ENCODE data around the gene ADGRG1. TPM values are rescaled to one million over a fixed set of nuclear protein-coding genes. Genes with fewer than 3 reads are reported as not detected.
"Not testable (repeated sequence)": the region's sequence is repeated elsewhere in the genome, so short reads cannot be mapped to it uniquely, and the experiment has no call there.

ADGRG1 gene
- total RNA-seq, 2 experiments from 2014 or later, result 2.2 to 2.9 TPM

DNA sequence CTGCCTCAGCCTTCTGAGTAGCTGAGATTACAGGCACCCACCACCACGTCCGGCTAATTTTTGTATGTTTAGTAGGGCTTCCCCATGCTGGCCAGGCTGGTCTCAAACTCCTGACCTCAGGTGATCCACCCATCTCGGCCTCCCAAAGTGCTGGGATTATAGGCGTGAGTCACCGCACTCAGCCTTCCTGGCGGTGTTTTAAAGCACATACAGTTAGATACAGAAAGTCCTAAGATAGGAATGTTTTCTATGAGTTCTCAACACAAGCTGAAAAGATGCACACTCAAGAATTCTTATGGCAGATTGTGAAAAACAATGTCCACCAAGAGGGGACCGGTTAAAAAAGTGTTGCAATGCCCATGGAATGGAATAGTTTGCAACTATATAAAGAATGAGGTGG lies 43.0 kb downstream of the ADGRG1 start:
- H3K4me1 Mint-ChIP-seq; H3K27ac Mint-ChIP-seq; POLR2A ChIA-PET; H3K4me3 Mint-ChIP-seq; H3K9me3 Mint-ChIP-seq; DNase-seq; H3K36me3 Mint-ChIP-seq (ENCODE audit: low read depth): not testable (repeated sequence)
- H3K27me3 Mint-ChIP-seq, result peaks cover 31% of the 10 kb centered on the region
- CTCF ChIA-PET, result interaction anchor here (1.3 to 2.7 kb wide), 4 partner anchors 10 to 95 kb away, joined by 3 to 10 read pairs (median 4); partner anchors contain the start of gene KATNB1

DNA sequence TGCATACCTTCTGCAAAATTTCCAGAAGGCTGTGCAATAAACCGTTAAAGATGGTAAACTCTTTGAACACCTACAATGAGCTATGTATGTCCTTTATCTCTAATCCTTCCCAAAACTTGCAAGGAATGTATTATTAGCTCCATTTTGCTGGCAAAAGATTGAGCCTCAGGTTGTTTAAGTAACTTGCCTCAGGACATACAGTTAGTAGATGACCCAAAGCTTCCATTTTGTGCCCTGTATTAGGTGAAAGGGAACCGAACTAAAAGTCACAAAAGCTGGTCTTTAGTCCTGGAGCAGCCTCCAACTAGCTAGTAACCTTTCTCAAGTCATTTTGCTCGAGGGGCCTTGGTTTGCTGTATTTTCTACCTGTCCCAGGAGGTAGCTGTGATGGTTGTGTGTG lies 44.0 kb downstream of the ADGRG1 start:
- Mint-ChIP-seq H3K27me3 (peaks cover 31% of the 10 kb centered on the region), H3K4me3 (no peak overlapping the region), H3K36me3 (ENCODE audit: low read depth) (no peaks in the 10 kb centered on the region), H3K4me1 (no peaks in the 10 kb centered on the region), H3K27ac (no peak overlapping the region), H3K9me3 (no peaks in the 10 kb centered on the region)
- no peak for DNase-seq
- ChIA-PET CTCF (interaction anchor here (1.2 to 2.7 kb wide), 3 partner anchors 9 to 24 kb away, joined by 3 to 10 read pairs (median 6); no protein-coding TSS in a partner anchor), POLR2A (interaction anchor here (0.6 kb wide), 1 partner anchor 33 kb away, joined by 6 read pairs; no protein-coding TSS in a partner anchor)

DNA sequence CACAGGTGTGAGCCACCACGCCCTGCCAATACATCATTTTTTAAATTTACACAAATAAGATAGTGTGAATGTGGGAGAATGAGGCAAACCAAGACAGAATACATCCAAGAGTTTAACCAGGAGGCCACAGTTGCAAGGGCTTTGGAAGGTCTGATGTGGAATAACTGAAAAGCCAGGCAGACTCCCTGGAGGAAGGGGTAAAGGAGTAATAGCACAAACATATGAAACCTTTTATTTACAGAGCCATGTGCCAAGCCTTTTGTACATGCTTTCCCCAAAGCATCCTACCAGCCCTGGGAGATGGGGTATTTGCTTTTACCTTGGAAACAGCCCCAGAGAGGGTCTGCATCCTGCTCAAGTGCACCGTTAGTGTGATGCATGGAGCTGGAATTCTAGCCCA lies 44.4 kb downstream of the ADGRG1 start:
- no peaks in the 10 kb centered on the region for H3K36me3 Mint-ChIP-seq (ENCODE audit: low read depth)
- no peaks in the 10 kb centered on the region for H3K9me3 Mint-ChIP-seq
- no peak overlapping the region for H3K4me3 Mint-ChIP-seq
- peaks cover 31% of the 10 kb centered on the region for H3K27me3 Mint-ChIP-seq
- no peak overlapping the region for H3K27ac Mint-ChIP-seq
- ChIA-PET POLR2A (interaction anchor here (0.6 kb wide), 1 partner anchor 34 kb away, joined by 6 read pairs; no protein-coding TSS in a partner anchor), CTCF (interaction anchor here (1.2 to 2.7 kb wide), 3 partner anchors 9 to 24 kb away, joined by 3 to 10 read pairs (median 6); no protein-coding TSS in a partner anchor)
- no peak for DNase-seq
- H3K4me1 Mint-ChIP-seq, result no peaks in the 10 kb centered on the region

DNA sequence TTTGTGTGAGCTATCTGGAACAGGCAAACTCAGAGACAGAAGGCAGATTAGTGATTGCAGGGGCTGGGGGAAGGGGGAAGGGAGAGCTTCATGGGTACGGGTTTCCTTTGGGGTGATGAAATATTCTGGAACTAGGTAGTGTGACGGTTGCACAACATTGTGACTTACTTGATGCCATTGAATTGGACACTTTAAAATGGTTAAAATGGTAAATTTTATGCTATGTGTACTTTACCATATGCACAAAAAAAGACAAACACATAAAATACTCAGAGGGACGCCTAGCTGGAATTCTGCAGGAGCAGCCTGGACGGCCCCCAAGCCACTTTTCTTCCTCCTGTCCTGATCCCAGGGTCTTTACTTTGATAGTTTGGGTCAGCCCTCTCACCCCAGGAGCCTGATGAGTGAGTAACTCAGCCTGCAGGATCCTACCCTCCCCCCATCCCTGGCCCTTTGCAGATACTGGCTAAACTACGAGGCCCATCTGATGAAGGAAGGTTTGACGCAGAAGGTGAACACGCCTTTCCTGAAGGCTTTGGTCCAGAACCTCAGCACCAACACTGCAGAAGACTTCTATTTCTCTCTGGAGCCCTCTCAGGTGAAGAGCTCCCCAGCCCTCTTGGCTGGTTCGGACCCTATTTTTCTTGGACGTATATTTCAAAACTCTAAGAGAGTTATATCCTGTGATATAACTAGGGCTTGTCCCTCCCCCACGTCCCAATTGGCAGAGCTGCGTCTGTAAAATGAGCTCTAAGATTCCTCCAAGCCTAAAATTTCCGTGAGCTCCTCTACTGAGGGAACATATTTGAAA lies 47.5 kb downstream of the ADGRG1 start:
- peaks cover 7% of the 10 kb centered on the region for H3K4me1 Mint-ChIP-seq
- H3K27ac Mint-ChIP-seq, result no peak overlapping the region
- POLR2A ChIA-PET, result interaction anchor here (0.6 kb wide), 2 partner anchors 59 to 92 kb away, joined by 3 to 4 read pairs; no protein-coding TSS in a partner anchor
- peaks cover 25% of the 10 kb centered on the region for H3K27me3 Mint-ChIP-seq
- CTCF ChIA-PET, result no interaction called here
- no peaks in the 10 kb centered on the region for H3K36me3 Mint-ChIP-seq (ENCODE audit: low read depth)
- H3K4me3 Mint-ChIP-seq, result no peak overlapping the region
- no peak for DNase-seq
- H3K9me3 Mint-ChIP-seq, result no peaks in the 10 kb centered on the region

DNA sequence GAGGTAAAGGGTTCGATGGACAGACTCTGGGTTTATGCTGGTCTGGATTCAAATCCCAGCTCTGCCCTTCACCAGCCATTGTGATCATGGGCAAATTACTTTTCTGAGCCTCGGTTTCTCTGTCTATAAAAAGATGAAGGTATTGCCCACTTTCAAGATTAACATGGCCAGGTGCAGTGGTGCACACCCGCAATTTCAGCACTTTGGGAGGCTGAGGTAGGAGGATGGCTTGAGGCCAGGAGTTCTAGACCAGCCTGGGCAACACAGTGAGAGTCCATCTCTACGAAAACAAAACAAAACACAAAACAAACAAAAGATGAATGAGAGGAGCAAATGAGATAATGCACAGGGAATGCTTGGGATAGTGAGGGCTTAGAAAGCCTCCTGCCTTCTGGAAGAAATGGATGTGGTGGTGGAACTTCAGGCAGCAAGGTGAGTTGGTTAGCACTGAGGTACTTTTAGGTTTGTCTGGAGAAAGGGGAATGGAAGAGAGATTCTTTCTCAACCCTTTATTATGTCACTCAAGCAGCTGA lies 48.2 kb downstream of the ADGRG1 start:
- no peaks in the 10 kb centered on the region for H3K9me3 Mint-ChIP-seq
- no peak for DNase-seq
- no peaks in the 10 kb centered on the region for H3K36me3 Mint-ChIP-seq (ENCODE audit: low read depth)
- POLR2A ChIA-PET, result interaction anchor here (0.6 kb wide), 1 partner anchor 59 kb away, joined by 3 read pairs; no protein-coding TSS in a partner anchor
- CTCF ChIA-PET, result no interaction called here
- H3K27ac Mint-ChIP-seq, result no peak overlapping the region
- H3K4me3 Mint-ChIP-seq, result no peak overlapping the region
- peaks cover 7% of the 10 kb centered on the region for H3K4me1 Mint-ChIP-seq
- H3K27me3 Mint-ChIP-seq, result peaks cover 22% of the 10 kb centered on the region

DNA sequence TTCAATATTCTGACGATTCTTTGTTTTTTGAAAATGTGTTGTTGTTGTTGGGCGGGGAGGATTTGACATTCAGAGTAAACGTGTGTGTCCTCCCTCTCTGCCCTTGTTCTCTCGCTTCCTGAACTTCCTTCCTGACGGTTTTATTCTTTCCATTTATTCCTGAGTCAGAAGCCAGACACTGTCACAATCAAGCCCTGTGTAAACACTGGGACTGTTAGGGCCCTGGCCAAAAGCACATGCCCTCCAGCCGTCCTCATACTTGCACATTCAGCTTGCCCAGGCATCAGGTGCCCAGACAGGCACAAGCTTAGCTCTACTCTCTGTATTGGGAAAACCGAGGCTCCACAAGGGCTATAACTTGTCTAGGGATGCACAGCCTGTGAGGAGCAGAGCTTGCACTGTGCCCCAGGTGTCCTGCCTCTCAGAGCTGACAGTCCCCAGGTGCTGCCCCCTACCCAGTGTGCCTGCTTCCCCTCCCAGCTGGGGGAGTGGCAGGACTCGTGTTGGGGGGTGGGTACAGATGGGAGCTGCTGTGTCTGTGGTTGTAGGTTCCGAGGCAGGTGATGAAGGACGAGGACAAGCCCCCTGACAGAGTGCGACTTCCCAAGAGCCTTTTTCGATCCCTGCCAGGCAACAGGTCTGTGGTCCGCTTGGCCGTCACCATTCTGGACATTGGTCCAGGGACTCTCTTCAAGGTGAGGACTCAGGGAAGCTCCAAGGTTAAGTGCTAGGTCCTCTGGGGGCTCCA lies 49.4 kb downstream of the ADGRG1 start:
- no peak for DNase-seq
- POLR2A ChIA-PET, result no interaction called here
- Mint-ChIP-seq H3K4me1 (peaks cover 7% of the 10 kb centered on the region), H3K36me3 (ENCODE audit: low read depth) (no peaks in the 10 kb centered on the region), H3K27me3 (peaks cover 19% of the 10 kb centered on the region), H3K4me3 (no peak overlapping the region), H3K9me3 (no peaks in the 10 kb centered on the region), H3K27ac (no peak overlapping the region)
- CTCF ChIA-PET, result interaction anchor here (1.2 kb wide), 1 partner anchor 101 kb away, joined by 4 read pairs; no protein-coding TSS in a partner anchor

DNA sequence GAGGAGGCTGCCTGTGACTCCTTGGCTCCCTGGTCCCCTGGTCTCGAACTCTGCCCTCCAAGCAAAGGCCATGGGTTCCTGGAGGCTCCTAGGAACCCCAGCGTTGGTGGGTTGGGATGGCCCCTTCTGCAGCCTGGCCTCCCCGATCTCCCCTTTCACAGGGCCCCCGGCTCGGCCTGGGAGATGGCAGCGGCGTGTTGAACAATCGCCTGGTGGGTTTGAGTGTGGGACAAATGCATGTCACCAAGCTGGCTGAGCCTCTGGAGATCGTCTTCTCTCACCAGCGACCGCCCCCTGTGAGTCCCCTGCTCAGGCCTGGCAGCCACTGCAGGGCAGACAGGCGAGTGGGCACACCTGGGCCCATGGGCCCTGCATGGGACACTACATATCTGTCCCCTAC lies 50.6 kb downstream of the ADGRG1 start:
- ChIA-PET POLR2A (no interaction called here), CTCF (no interaction called here)
- DNase-seq, result no peak
- H3K27me3 Mint-ChIP-seq, result peaks cover 7% of the 10 kb centered on the region
- H3K27ac Mint-ChIP-seq, result no peak overlapping the region
- H3K36me3 Mint-ChIP-seq (ENCODE audit: low read depth), result no peaks in the 10 kb centered on the region
- no peaks in the 10 kb centered on the region for H3K9me3 Mint-ChIP-seq
- H3K4me3 Mint-ChIP-seq, result no peak overlapping the region
- peaks cover 7% of the 10 kb centered on the region for H3K4me1 Mint-ChIP-seq

DNA sequence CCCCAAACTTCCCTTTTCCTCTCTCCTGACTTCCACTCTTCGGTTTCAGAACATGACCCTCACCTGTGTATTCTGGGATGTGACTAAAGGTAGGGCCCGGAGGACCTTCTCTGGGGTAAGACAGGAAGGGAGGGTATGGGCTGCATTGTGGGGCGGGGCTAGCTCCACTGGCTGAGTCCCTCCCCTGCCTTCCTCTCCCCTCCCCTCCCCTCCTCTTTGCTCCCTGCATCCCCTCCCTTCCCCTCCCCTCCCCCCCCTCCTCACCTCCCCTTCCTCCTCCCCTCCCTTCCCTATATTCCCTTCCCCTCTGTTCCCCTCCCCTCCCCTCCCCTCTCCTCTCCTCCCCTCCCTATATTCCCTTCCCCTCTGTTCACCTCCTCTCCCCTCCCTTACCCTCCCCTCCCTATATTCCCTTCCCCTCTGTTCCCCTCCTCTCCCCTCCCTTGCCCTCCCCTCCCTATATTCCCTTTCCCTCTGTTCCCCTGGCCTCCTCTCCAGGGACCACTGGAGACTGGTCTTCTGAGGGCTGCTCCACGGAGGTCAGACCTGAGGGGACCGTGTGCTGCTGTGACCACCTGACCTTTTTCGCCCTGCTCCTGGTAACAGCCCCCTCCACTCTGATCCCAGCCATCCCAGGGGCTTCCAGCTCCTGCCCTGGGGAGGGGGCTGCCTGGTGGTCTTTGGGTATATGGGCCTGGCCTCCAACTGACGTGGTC lies 51.5 kb downstream of the ADGRG1 start:
- no peaks in the 10 kb centered on the region for H3K9me3 Mint-ChIP-seq
- no peak for DNase-seq
- ChIA-PET CTCF (no interaction called here), POLR2A (no interaction called here)
- no peak overlapping the region for H3K4me3 Mint-ChIP-seq
- H3K4me1 Mint-ChIP-seq, result peaks cover 7% of the 10 kb centered on the region
- H3K36me3 Mint-ChIP-seq (ENCODE audit: low read depth), result no peaks in the 10 kb centered on the region
- no peak overlapping the region for H3K27ac Mint-ChIP-seq
- H3K27me3 Mint-ChIP-seq, result peaks cover 5% of the 10 kb centered on the region

DNA sequence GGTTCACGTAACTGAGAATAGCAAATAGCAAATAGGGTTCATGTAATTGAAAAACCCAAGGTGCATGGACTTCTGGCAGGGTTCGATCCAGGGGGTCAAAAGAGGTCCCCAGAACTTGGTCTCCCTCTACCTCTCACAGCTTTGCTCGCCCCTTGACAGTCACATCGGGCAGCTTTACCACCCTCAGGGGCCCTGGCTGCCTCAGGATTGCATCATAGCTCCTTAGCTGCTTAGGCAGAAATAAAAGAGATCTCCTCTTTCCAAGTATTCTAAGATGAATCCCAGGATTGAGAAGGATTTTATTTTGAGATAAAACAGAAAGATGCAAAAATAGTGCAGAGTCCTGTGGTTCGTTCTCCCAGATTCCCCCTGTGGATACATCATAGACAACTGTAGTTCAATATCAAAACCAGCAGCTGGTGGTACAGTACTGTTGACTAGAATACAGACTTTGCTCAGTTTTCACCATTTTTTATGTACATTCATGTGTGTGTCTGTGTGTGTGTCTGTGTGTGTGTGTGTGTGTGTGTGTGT lies 52.5 kb downstream of the ADGRG1 start:
- Mint-ChIP-seq H3K27me3 (no peaks in the 10 kb centered on the region), H3K4me1 (peaks cover 7% of the 10 kb centered on the region), H3K36me3 (ENCODE audit: low read depth) (no peaks in the 10 kb centered on the region), H3K27ac (no peak overlapping the region), H3K9me3 (no peaks in the 10 kb centered on the region), H3K4me3 (no peak overlapping the region)
- CTCF ChIA-PET, result interaction anchor here (1.3 to 1.8 kb wide), 3 partner anchors 8 to 129 kb away, joined by 4 to 6 read pairs (median 5); no protein-coding TSS in a partner anchor
- DNase-seq, result no peak
- POLR2A ChIA-PET, result no interaction called here

DNA sequence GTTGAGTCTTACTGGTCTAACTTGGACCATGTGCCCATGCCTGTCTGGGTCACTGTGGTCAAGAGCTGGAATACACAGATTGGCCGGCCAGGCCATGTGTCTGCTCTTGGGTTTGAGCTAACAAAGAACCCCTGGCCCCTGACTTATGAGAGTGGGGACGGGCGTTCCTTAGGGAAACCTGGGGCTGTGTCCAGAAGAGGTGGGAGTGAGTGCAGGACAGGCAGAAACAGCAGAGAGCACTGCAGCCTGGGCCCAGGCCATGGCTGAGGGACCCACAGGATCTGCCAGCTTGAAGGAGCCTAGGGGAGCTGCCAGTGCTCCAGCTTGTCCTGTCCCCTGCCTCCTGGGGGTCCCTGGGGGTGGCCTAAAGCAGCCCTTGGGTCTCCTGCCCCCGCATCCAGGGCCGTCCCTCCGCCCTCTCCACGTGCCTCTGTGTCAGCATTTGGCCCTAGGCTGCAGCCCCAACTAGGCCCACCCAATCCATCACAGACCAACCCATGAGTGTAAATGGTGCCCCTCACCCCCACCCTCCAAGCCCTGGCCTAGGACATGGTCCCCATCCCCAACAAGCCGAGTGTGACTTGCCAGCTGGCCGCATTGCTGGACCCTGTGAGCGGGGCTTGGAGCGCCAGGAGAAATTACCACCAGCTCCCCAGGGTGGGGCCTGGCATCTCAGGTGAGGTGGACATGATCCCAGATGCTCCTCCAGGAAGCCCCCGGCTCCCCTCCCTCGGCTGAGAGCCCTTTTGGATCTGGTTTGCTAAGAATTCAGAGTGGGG lies 53.7 kb downstream of the ADGRG1 start:
- no peak for DNase-seq
- peak overlapping the region; percentile 50 for H3K27ac Mint-ChIP-seq
- CTCF ChIA-PET, result interaction anchor here (1.0 to 1.8 kb wide), 6 partner anchors 8 to 130 kb away, joined by 3 to 6 read pairs (median 4); no protein-coding TSS in a partner anchor
- H3K36me3 Mint-ChIP-seq (ENCODE audit: low read depth), result no peaks in the 10 kb centered on the region
- H3K9me3 Mint-ChIP-seq, result no peaks in the 10 kb centered on the region
- POLR2A ChIA-PET, result no interaction called here
- H3K27me3 Mint-ChIP-seq, result no peaks in the 10 kb centered on the region
- peaks cover 7% of the 10 kb centered on the region for H3K4me1 Mint-ChIP-seq
- H3K4me3 Mint-ChIP-seq, result no peak overlapping the region

DNA sequence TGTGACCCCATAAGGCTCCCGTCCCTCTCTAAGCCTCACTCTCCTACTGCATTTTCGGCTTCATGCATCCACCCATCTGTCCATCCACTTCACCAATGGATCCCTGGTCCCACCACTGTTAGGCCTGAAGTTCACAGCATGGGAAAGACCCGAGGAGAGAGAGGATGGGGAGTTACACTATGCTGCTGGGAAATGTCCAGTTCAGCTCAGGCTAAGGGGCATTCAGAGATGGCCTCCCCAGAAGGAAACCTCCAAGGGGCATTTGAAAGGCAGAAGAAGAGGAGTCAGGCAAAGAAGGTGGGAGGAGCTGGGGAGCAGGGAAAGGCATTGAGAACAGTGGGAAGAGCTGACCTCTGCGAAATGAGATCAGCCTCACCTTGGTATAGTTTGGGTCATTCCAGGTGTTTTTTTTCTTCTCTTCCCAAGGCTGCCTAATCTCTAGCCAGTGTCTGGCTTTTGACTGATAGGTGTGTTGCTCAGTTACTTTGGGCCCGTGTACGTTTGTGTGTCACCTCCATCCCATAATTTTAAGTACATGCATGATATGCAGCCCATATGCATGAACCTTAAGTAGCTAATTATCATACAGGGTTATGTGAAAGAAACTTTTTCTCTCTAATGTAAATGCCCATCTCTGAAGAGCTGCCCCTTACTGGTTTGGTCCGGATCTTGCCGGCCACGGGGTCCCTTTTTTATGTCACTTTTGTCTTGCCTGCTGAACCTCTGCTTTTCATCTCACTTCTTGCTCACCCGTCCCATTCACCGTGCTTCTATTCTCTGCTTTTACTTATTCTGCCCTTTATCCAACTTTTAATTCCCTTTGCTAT lies 54.6 kb downstream of the ADGRG1 start:
- Mint-ChIP-seq H3K27ac (no peak overlapping the region), H3K9me3 (no peaks in the 10 kb centered on the region), H3K36me3 (ENCODE audit: low read depth) (no peaks in the 10 kb centered on the region), H3K4me1 (peaks cover 9% of the 10 kb centered on the region), H3K27me3 (no peaks in the 10 kb centered on the region), H3K4me3 (no peak overlapping the region)
- CTCF ChIA-PET, result interaction anchor here (1.0 to 1.8 kb wide), 4 partner anchors 13 to 107 kb away, joined by 3 to 4 read pairs (median 3); no protein-coding TSS in a partner anchor
- POLR2A ChIA-PET, result no interaction called here
- no peak for DNase-seq

All from activated CD4-positive, alpha-beta T cell treated with anti-CD3 and anti-CD28 coated beads, Interleukin-2, amount 10 ng/mL, durations not matched to agents 7 days and 5 days (primary cell).